Bone marrow (tissue), 2 donors: ENCODE results near the gene RASGEF1B.

Source experiments
- DNase-seq, 2 donors: peaks; one replicate each; lab custom pipeline; 2025; lab: John Stamatoyannopoulos, UW

The RASGEF1B gene

GRCh38 chr4:81471588-81472280 lies at the start of gene RASGEF1B:
Gene RASGEF1B (minus strand): TSS chr4:81471907. CDS start chr4:81459508, 12,399 bp downstream.
- DNase-seq = peak; percentile 74 to 76

GRCh38 chr4:81519856-81520255 lies 48.1 kb upstream of the RASGEF1B start:
- DNase-seq = no peak

- no peak for DNase-seq
These were observed 47.7 kb upstream of the RASGEF1B start for GRCh38 chr4:81519427-81519773.

GRCh38 chr4:81518762-81519426 lies 47.2 kb upstream of the RASGEF1B start:
- DNase-seq = no peak

- DNase-seq = no peak
These were observed 44.5 kb upstream of the RASGEF1B start for GRCh38 chr4:81516241-81516640.

GRCh38 chr4:81512757-81513501 lies 41.2 kb upstream of the RASGEF1B start:
- DNase-seq = peak in 1 of 2 donors; percentile 17

- no peak for DNase-seq
These were observed 40.5 kb upstream of the RASGEF1B start for GRCh38 chr4:81512001-81512756.

GRCh38 chr4:81510643-81511178 lies 39.0 kb upstream of the RASGEF1B start:
- no peak for DNase-seq

GRCh38 chr4:81509822-81510221 lies 38.1 kb upstream of the RASGEF1B start:
- DNase-seq = no peak

GRCh38 chr4:81509191-81509590 lies 37.5 kb upstream of the RASGEF1B start:
- DNase-seq = peak in 1 of 2 donors; percentile 57

- no peak for DNase-seq
These were observed 36.9 kb upstream of the RASGEF1B start for GRCh38 chr4:81508411-81509185.

GRCh38 chr4:81507530-81507929 lies 35.8 kb upstream of the RASGEF1B start:
- DNase-seq = no peak

GRCh38 chr4:81506731-81507130 lies 35.0 kb upstream of the RASGEF1B start:
- DNase-seq = no peak

GRCh38 chr4:81505726-81506125 lies 34.0 kb upstream of the RASGEF1B start:
- no peak for DNase-seq

GRCh38 chr4:81505004-81505598 lies 33.4 kb upstream of the RASGEF1B start:
- DNase-seq = peak; percentile 29 to 98

GRCh38 chr4:81504112-81505003 lies 32.7 kb upstream of the RASGEF1B start:
- DNase-seq = peak in 1 of 2 donors; percentile 67

- DNase-seq = no peak
These were observed 31.9 kb upstream of the RASGEF1B start for GRCh38 chr4:81503586-81503985.

GRCh38 chr4:81502564-81502963 lies 30.9 kb upstream of the RASGEF1B start:
- no peak for DNase-seq

GRCh38 chr4:81499840-81500239 lies 28.1 kb upstream of the RASGEF1B start:
- no peak for DNase-seq
